ENCODE results near the gene IGSF10. TPM values are rescaled to one million over a fixed set of nuclear protein-coding genes. Genes with fewer than 3 reads are reported as not detected.

The IGSF10 gene
- total RNA-seq, 3 donors from 2014 or later (not counting 1 experiment from before 2014, with no cell fraction given) = 0.02 TPM; not detected in 2

- peaks cover 8 to 17% of the 10 kb centered on the region in 2 donors for H3K27me3 Mint-ChIP-seq (ENCODE audit: low read depth in 2 of 2)
- H3K9me3 Mint-ChIP-seq = no peaks in the 10 kb centered on the region
- no peaks in the 10 kb centered on the region for H3K9me3 ChIP-seq (ENCODE audit: control insufficient read depth, insufficient read depth, low read length)
- H3K4me3 Mint-ChIP-seq = no peak overlapping the region
- H3K4me1 ChIP-seq (ENCODE audit: control insufficient read depth, insufficient read depth, low read length) = no peaks in the 10 kb centered on the region
- H3K4me1 Mint-ChIP-seq = no peaks in the 10 kb centered on the region
- H3K4me3 ChIP-seq (ENCODE audit: low read length) = no peak overlapping the region
- no peaks in the 10 kb centered on the region for H3K36me3 Mint-ChIP-seq
- no peak for TF ChIP-seq CTCF (IDR thresholded peaks at IDR 0.05)
- H3K27ac ChIP-seq (ENCODE audit: low read length) = no peak overlapping the region
- no peaks in the 10 kb centered on the region for H3K27me3 ChIP-seq (ENCODE audit: control insufficient read depth, insufficient read depth, low read length)
- intact Hi-C loops (cut with micrococcal nuclease) = no loop called here
- 82% methylated on average over 3 of the region's 3 CpGs for WGBS (ENCODE audit: insufficient coverage)
- ATAC-seq (no peak), DNase-seq (no peak)
- H3K27ac Mint-ChIP-seq = no peak overlapping the region
- no peaks in the 10 kb centered on the region for H3K36me3 ChIP-seq (ENCODE audit: control insufficient read depth, insufficient read depth, low read length)
These were observed 14.9 kb downstream of the IGSF10 start for GRCh38 chr3:151446002-151446340.

- Histone ChIP-seq H3K9me3 (ENCODE audit: control insufficient read depth, insufficient read depth, low read length) (no peaks in the 10 kb centered on the region), H3K27ac (ENCODE audit: low read length) (no peak overlapping the region), H3K4me3 (ENCODE audit: low read length) (no peak overlapping the region), H3K27me3 (ENCODE audit: control insufficient read depth, insufficient read depth, low read length) (no peaks in the 10 kb centered on the region), H3K4me1 (ENCODE audit: control insufficient read depth, insufficient read depth, low read length) (no peaks in the 10 kb centered on the region), H3K36me3 (ENCODE audit: control insufficient read depth, insufficient read depth, low read length) (no peaks in the 10 kb centered on the region)
- intact Hi-C loops (cut with micrococcal nuclease) = no loop called here
- DNase-seq = no peak
- TF ChIP-seq CTCF (IDR thresholded peaks at IDR 0.05) = no peak
- no peak for ATAC-seq
- no peak overlapping the region for H3K4me3 Mint-ChIP-seq
- H3K36me3 Mint-ChIP-seq = no peaks in the 10 kb centered on the region
- H3K27ac Mint-ChIP-seq = no peak overlapping the region
- 81% methylated on average over 5 of the region's 5 CpGs for WGBS (ENCODE audit: insufficient coverage)
- H3K27me3 Mint-ChIP-seq (ENCODE audit: low read depth in 2 of 2) = peaks cover 7 to 17% of the 10 kb centered on the region in 2 donors
- no peaks in the 10 kb centered on the region for H3K4me1 Mint-ChIP-seq
- no peaks in the 10 kb centered on the region for H3K9me3 Mint-ChIP-seq
These were observed 15.4 kb downstream of the IGSF10 start for GRCh38 chr3:151445273-151446001.

GRCh38 chr3:151443583-151443982 is 17.3 kb downstream of the IGSF10 start:
- H3K36me3 ChIP-seq (ENCODE audit: control insufficient read depth, insufficient read depth, low read length) = no peaks in the 10 kb centered on the region
- no peak overlapping the region for H3K27ac Mint-ChIP-seq
- ATAC-seq (no peak), DNase-seq (no peak)
- no peaks in the 10 kb centered on the region for H3K9me3 Mint-ChIP-seq
- no peaks in the 10 kb centered on the region for H3K36me3 Mint-ChIP-seq
- H3K4me3 ChIP-seq (ENCODE audit: low read length) = no peak overlapping the region
- H3K4me3 Mint-ChIP-seq = no peak overlapping the region
- WGBS (ENCODE audit: insufficient coverage) = 90% methylated on average over 5 of the region's 7 CpGs
- H3K9me3 ChIP-seq (ENCODE audit: control insufficient read depth, insufficient read depth, low read length) = no peaks in the 10 kb centered on the region
- intact Hi-C loops (cut with micrococcal nuclease) = no loop called here
- H3K27me3 Mint-ChIP-seq (ENCODE audit: low read depth in 2 of 2) = peaks cover 7 to 17% of the 10 kb centered on the region in 2 donors
- H3K27me3 ChIP-seq (ENCODE audit: control insufficient read depth, insufficient read depth, low read length) = no peaks in the 10 kb centered on the region
- H3K4me1 ChIP-seq (ENCODE audit: control insufficient read depth, insufficient read depth, low read length) = no peaks in the 10 kb centered on the region
- H3K27ac ChIP-seq (ENCODE audit: low read length) = no peak overlapping the region
- TF ChIP-seq CTCF (IDR thresholded peaks at IDR 0.05) = no peak
- H3K4me1 Mint-ChIP-seq = no peaks in the 10 kb centered on the region

- H3K9me3 Mint-ChIP-seq = no peaks in the 10 kb centered on the region
These were observed 19.9 kb downstream of the IGSF10 start for GRCh38 chr3:151440940-151441339.

More at GRCh38 chr3:151440940-151441339, 19.9 kb downstream of the IGSF10 start:
- intact Hi-C loops (cut with micrococcal nuclease) = no loop called here
- Histone ChIP-seq H3K27me3 (ENCODE audit: control insufficient read depth, insufficient read depth, low read length) (no peaks in the 10 kb centered on the region), H3K27ac (ENCODE audit: low read length) (no peak overlapping the region), H3K36me3 (ENCODE audit: control insufficient read depth, insufficient read depth, low read length) (no peaks in the 10 kb centered on the region), H3K4me1 (ENCODE audit: control insufficient read depth, insufficient read depth, low read length) (no peaks in the 10 kb centered on the region), H3K4me3 (ENCODE audit: low read length) (no peak overlapping the region), H3K9me3 (ENCODE audit: control insufficient read depth, insufficient read depth, low read length) (no peaks in the 10 kb centered on the region)
- Mint-ChIP-seq H3K36me3 (no peaks in the 10 kb centered on the region), H3K27me3 (ENCODE audit: low read depth in 2 of 2) (peaks cover 0 to 10% of the 10 kb centered on the region in 2 donors), H3K4me1 (no peaks in the 10 kb centered on the region), H3K4me3 (no peak overlapping the region), H3K27ac (no peak overlapping the region)
- ATAC-seq (no peak), DNase-seq (no peak)
- no peak for TF ChIP-seq CTCF (IDR thresholded peaks at IDR 0.05)
- WGBS (ENCODE audit: insufficient coverage) = 86% methylated on average over 1 of the region's 1 CpG
